Lower leg skin (tissue), 4 donors: Measurements from ENCODE around the gene DBH. TPM values are rescaled to one million over a fixed set of nuclear protein-coding genes. Genes with fewer than 3 reads are reported as not detected.

Experiments
- DNase-seq, 2 donors: peaks; one replicate each; pipeline ENCODE4 v3.0.0-alpha.2; 2019; ENCODE audit warnings: low spot score in 2 of 2
- H3K4me3 ChIP-seq: fragments of 200-600 bp; sonication (generic); 2 replicates; pipeline ENCODE4 v1.5.1; 2017; ENCODE audit warnings: mild to moderate bottlenecking, low read depth; ENCODE audit not compliant: poor library complexity, severe bottlenecking
- CTCF ChIP-seq, 3 donors: fragments of 450-650 bp; IDR thresholded peaks; one replicate each; pipeline ENCODE4 v1.5.1; 2016; ENCODE audit warnings: antibody characterized with exemption in 3 of 3, mild to moderate bottlenecking in 3 of 3, moderate library complexity in 2 of 3
- POLR2A ChIP-seq, 2 donors: fragments of 450-650 bp; IDR thresholded peaks; one replicate each; pipeline ENCODE4 v1.6.1; 2016 to 2017; ENCODE audit warnings: antibody characterized with exemption in 2 of 2, mild to moderate bottlenecking in 1 of 2, moderate library complexity in 1 of 2
- WGBS, 2 donors: methylation state at CpG; one replicate each; pipeline ENCODE4 v1.1.5; 2018; 5-methylcytosine and 5-hydroxymethylcytosine counted together
- intact Hi-C: fragments of 100-400 bp; cut with DNase I; formaldehyde crosslinking; loops from one replicate; pipeline ENCODE4 v1.15.0; 2023; ENCODE audit warnings: low total_unique reads
- total RNA-seq, 4 donors: library from RNA; depleted of rRNA; stranded (reverse); fragments of >200 nt; gene quantifications; one replicate each; pipeline ENCODE4 v1.1.0, GENCODE V29; 2016

DBH gene
- total RNA-seq, 4 donors from 2014 or later, result 0.06 TPM; not detected in 3

DNA sequence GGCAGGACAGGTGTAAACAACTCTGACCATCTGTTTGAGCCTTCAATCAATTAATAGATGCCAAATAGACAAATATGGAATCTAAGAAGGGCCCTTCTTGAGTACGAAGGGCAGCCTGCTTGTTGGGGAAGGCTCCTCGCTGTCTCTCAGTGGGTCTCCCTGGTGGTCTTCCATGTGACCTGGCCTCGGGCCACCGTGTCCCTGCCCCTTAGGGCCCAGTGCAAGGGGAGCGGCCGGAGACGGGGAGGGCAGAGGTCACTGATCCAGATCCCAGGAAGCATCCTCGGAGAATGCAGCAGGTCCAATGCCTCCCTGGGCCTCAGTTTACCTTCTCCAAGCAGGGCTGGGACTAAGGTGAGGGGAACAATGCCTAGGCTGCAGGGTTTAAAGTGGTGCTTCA lies 2.5 kb downstream of the DBH start:
- DNase-seq, result no peak
- H3K4me3 ChIP-seq, result no peak overlapping the region
- 56 to 80% methylated on average over 8 of the region's 8 CpGs for WGBS, 2 donors
- TF ChIP-seq POLR2A (IDR thresholded peaks at IDR 0.05) (no peak), CTCF (IDR thresholded peaks at IDR 0.05) (no peak)
- intact Hi-C loops, result no loop called here

DNA sequence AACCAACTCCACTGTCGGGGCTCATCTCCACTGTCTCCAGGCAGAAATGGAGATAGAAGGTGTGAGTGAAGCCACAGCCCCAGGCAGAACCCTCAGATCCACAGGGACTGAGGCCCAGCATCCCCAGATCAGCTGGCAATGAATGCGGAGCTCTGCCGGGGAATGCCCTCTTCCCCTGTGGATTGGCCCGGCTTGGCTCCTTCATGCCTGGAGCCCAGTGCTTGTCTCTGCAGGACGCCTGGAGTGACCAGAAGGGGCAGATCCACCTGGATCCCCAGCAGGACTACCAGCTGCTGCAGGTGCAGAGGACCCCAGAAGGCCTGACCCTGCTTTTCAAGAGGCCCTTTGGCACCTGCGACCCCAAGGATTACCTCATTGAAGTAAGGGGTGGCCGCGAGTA lies 3.5 kb downstream of the DBH start:
- TF ChIP-seq POLR2A (IDR thresholded peaks at IDR 0.05), result no peak
- no peak for TF ChIP-seq CTCF (IDR thresholded peaks at IDR 0.05)
- no peak for DNase-seq
- WGBS, 2 donors, result 89 to 92% methylated on average over 7 to 8 of the region's 8 CpGs
- intact Hi-C loops, result no loop called here
- H3K4me3 ChIP-seq, result no peak overlapping the region

DNA sequence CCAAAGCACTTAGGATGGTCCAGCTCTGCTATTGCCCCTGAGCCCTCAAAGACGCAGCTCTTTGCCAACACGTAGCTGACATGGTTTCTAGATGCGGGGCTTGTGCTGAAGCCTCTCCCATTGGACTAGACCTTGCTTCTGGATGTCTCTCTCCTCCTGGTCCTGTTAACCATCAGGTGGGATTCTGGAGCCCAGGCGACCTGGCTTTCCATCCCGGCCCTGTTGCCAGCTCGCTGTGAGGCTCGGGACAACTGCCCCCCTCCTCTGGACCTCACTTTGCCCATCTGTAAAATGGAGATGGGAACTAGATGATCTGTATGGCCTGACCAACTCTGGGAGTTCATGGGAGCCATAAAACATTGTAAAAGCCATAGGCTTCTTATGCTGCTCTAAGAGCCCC lies 4.0 kb downstream of the DBH start:
- no peak overlapping the region for H3K4me3 ChIP-seq
- DNase-seq, result no peak
- intact Hi-C loops, result no loop called here
- WGBS, 2 donors, result 90 to 91% methylated on average over 7 of the region's 7 CpGs
- TF ChIP-seq CTCF (IDR thresholded peaks at IDR 0.05), result no peak

DNA sequence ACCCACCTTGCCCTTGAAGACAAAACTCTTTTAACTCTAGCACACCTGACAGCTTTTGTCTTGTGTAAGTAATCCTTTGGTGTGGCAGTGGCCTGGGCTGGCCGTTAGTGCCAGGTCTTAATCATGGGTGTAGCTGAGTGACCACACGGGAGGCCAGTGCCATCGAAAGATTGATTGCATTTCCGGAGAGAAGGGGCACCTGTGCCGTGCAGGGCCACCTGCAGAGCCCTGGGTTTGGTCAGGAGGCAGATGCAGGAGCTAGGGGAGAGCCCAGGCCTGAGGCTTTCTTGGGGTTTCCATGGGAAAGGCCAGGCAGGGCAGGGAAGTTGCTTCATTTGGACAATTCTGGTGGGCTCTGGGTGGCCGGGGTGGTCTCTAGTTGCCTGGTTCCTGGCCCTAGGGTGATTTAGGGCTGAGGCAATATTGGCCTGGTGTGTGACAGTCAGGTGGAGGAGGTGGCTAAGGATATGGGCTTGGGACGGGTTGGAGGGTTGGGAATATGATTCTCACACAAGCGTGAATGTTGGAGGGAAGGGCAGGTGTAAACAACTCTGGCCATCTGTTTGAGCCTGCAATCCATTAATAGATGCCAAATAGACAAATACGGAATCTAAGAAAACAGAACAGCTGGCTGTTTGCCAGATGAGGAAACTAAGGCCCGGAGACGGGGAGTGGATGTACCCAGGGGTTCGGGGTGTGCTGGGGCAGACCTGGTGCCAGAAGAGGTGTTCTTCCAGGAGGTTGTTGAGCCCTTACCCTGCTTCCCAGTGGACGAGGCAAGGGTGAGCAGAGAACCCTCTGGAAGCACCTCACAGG lies 4.6 kb downstream of the DBH start:
- no peak for DNase-seq
- intact Hi-C loops, result no loop called here
- TF ChIP-seq POLR2A (IDR thresholded peaks at IDR 0.05) (no peak), CTCF (IDR thresholded peaks at IDR 0.05) (no peak)
- H3K4me3 ChIP-seq, result no peak overlapping the region
- WGBS, 2 donors, result 69 to 72% methylated on average over 13 of the region's 13 CpGs

DNA sequence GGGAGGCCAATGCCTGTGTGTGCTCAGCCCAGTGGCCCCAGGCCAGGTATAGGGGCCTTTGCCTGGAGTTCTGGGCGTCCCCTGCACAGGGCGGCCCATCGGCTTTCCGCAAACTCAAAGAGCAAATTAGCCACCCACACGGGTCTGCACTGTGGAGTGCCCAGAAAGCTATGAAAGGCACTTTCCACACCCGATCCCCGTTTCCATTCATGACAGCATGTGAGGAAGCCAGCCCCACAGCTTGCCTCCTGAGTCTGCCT lies 5.2 kb downstream of the DBH start:
- intact Hi-C loops, result no loop called here
- no peak overlapping the region for H3K4me3 ChIP-seq
- 83 to 90% methylated on average over 7 of the region's 7 CpGs for WGBS, 2 donors
- TF ChIP-seq CTCF (IDR thresholded peaks at IDR 0.05), result no peak
- TF ChIP-seq POLR2A (IDR thresholded peaks at IDR 0.05), result no peak
- no peak for DNase-seq
